Measurements from ENCODE around the gene AP1G2.

Gene AP1G2

GRCh38 chr14:23518709-23519108, 48.9 kb downstream of the AP1G2 start:
- DNase-seq (ENCODE audit: low read depth in 3 of 3): no peak

GRCh38 chr14:23517650-23518326, 49.8 kb downstream of the AP1G2 start:
- no peak for DNase-seq (ENCODE audit: low read depth in 3 of 3)

- DNase-seq (ENCODE audit: low read depth in 3 of 3): no peak
Observed at GRCh38 chr14:23514644-23514957, 53.0 kb downstream of the AP1G2 start.

- DNase-seq (ENCODE audit: low read depth in 3 of 3): no peak
Observed at GRCh38 chr14:23513818-23514643, 53.6 kb downstream of the AP1G2 start.

- DNase-seq (ENCODE audit: low read depth in 3 of 3): no peak
Observed at GRCh38 chr14:23513005-23513817, 54.4 kb downstream of the AP1G2 start.

GRCh38 chr14:23512156-23512555, 55.4 kb downstream of the AP1G2 start:
- peak in 1 of 3 experiments; percentile 6 for DNase-seq (ENCODE audit: low read depth in 3 of 3)

Data from stimulated activated CD4-positive, alpha-beta T cell treated with anti-CD3 and anti-CD28 coated beads, TNF-alpha, amount 100 ng/mL, for 24 hours (primary cell).